Hepatocyte (in vitro differentiated cells): ENCODE data around the gene BZW1. TPM values are rescaled to one million over a fixed set of nuclear protein-coding genes. Genes with fewer than 3 reads are reported as not detected.

Source experiments
- DNase-seq: peaks from one replicate; pipeline ENCODE4 v3.0.0-alpha.2; 2016; ENCODE audit warnings: low spot score
- H2AFZ ChIP-seq: fragments of 200-600 bp; sonication (generic); 2 replicates; pipeline ENCODE4 v1.6.0; 2016; ENCODE audit warnings: antibody characterized with exemption, mild to moderate bottlenecking
- H3K27ac ChIP-seq: fragments of 200-600 bp; sonication (generic); 2 replicates; pipeline ENCODE4 v1.5.1; 2016; ENCODE audit warnings: mild to moderate bottlenecking
- H3K27me3 ChIP-seq: fragments of 200-600 bp; sonication (generic); 2 replicates; pipeline ENCODE4 v1.6.1; 2016
- H3K36me3 ChIP-seq: fragments of 200-600 bp; sonication (generic); replicated peaks from 2 replicates; pipeline ENCODE4 v1.5.1; 2016; ENCODE audit warnings: low read depth; ENCODE audit not compliant: insufficient read depth
- H3K4me1 ChIP-seq: fragments of 200-600 bp; sonication (generic); 2 replicates; pipeline ENCODE4 v1.5.1; 2016; ENCODE audit warnings: mild to moderate bottlenecking, moderate library complexity; ENCODE audit not compliant: insufficient read depth
- H3K4me2 ChIP-seq: fragments of 200-600 bp; sonication (generic); 2 replicates; pipeline ENCODE4 v1.6.0; 2016
- H3K4me3 ChIP-seq: fragments of 200-600 bp; sonication (generic); 2 replicates; pipeline ENCODE4 v1.5.1; 2016; ENCODE audit warnings: mild to moderate bottlenecking
- H3K79me2 ChIP-seq: fragments of 200-600 bp; sonication (generic); 2 replicates; pipeline ENCODE4 v1.6.0; 2017; ENCODE audit warnings: mild to moderate bottlenecking
- H3K9me2 ChIP-seq: fragments of 200-600 bp; sonication (generic); replicated peaks from 2 replicates; pipeline ENCODE4 v1.6.0; 2017; ENCODE audit warnings: mild to moderate bottlenecking; ENCODE audit not compliant: insufficient read depth
- H3K9me3 ChIP-seq: fragments of 200-600 bp; sonication (generic); 2 replicates; pipeline ENCODE4 v1.5.1; 2016; ENCODE audit warnings: low read depth, mild to moderate bottlenecking
- H4K20me1 ChIP-seq: fragments of 200-600 bp; sonication (generic); 2 replicates; pipeline ENCODE4 v1.6.0; 2016; ENCODE audit warnings: mild to moderate bottlenecking; ENCODE audit not compliant: insufficient read depth, poor library complexity, severe bottlenecking
- CTCF ChIP-seq: fragments of 200-600 bp; sonication (generic); IDR thresholded peaks from 2 replicates; pipeline ENCODE4 v1.5.1; 2016; ENCODE audit warnings: antibody characterized with exemption, mild to moderate bottlenecking; ENCODE audit not compliant: poor library complexity
- EZH2 ChIP-seq: fragments of 200-600 bp; sonication (generic); IDR thresholded peaks from 2 replicates; pipeline ENCODE4 v1.6.1; 2016; ENCODE audit warnings: antibody characterized with exemption, mild to moderate bottlenecking, borderline replicate concordance
- EZH2phosphoT487 ChIP-seq: fragments of 200-600 bp; sonication (generic); IDR thresholded peaks from one replicate; pipeline ENCODE4 v1.6.1; 2018; ENCODE audit warnings: antibody characterized with exemption, mild to moderate bottlenecking, low read depth, moderate library complexity; ENCODE audit not compliant: unreplicated experiment, severe bottlenecking
- WGBS: methylation state at CpG from one replicate; pipeline ENCODE4 v1.1.6; 2016; ENCODE audit warnings: low lambda C conversion rate; ENCODE audit errors: missing lambda C conversion rate; 5-methylcytosine and 5-hydroxymethylcytosine counted together
- polyA plus RNA-seq: library from polyadenylated mRNA; unstranded; fragments of >200 nt; fragmentation: Nextera tagmentation; extraction: Ambion mirVana; gene quantifications from 2 replicates; pipeline ENCODE4 v1.2.1, GENCODE V29; 2016
- total RNA-seq: library from RNA; depleted of rRNA; stranded (reverse); fragments of >200 nt; gene quantifications from 2 replicates; pipeline ENCODE4 v1.2.3, GENCODE V29; 2014

The BZW1 gene
- total and polyA plus RNA-seq, 2 experiments from 2014 or later, result 133 to 237 TPM

GRCh38 chr2:200829258-200829655 is 17.5 kb downstream of the BZW1 start:
- no peak overlapping the region for H2AFZ ChIP-seq
- no peaks in the 10 kb centered on the region for H3K27me3 ChIP-seq
- 79% methylated on average over 2 of the region's 2 CpGs for WGBS
- no peak overlapping the region for H3K4me3 ChIP-seq
- H3K4me2 ChIP-seq, result no peak overlapping the region
- no peak for TF ChIP-seq EZH2
- no peak overlapping the region for H3K27ac ChIP-seq
- H4K20me1 ChIP-seq, result no peaks in the 10 kb centered on the region
- no peaks in the 10 kb centered on the region for H3K79me2 ChIP-seq
- H3K4me1 ChIP-seq, result no peaks in the 10 kb centered on the region
- no peaks in the 10 kb centered on the region for H3K9me3 ChIP-seq
- no peaks in the 10 kb centered on the region for H3K9me2 ChIP-seq
- no peaks in the 10 kb centered on the region for H3K36me3 ChIP-seq
- DNase-seq, result no peak

DNA sequence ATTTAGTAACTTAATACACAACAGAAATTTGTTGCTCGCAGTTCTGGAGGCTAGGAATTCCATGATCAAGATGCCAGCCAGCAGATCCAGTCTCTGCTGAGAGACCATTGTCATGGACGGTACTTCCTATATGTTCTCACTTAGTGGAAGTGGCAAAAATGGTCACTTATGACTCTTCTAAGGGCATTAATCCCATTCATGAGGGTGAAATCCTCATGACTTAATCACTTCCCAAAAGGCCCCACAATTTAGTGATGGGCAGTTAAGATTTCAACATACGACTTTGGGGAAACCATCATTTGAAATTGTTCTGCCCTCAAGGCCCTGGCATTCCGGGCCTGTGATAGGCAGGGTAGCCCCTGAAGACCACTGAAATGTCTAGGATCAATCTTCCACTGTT is 23.0 kb downstream of the BZW1 start:
- Histone ChIP-seq H3K4me2 (no peak overlapping the region), H3K4me3 (no peak overlapping the region), H3K4me1 (no peaks in the 10 kb centered on the region), H3K79me2 (no peaks in the 10 kb centered on the region), H3K36me3 (no peaks in the 10 kb centered on the region), H3K27me3 (no peaks in the 10 kb centered on the region), H3K9me2 (no peaks in the 10 kb centered on the region), H3K9me3 (no peaks in the 10 kb centered on the region), H2AFZ (no peak overlapping the region), H3K27ac (no peak overlapping the region), H4K20me1 (no peaks in the 10 kb centered on the region)
- DNase-seq, result no peak
- 92% methylated on average over 4 of the region's 4 CpGs for WGBS
- TF ChIP-seq CTCF (no peak), EZH2phosphoT487 (no peak), EZH2 (no peak)

DNA sequence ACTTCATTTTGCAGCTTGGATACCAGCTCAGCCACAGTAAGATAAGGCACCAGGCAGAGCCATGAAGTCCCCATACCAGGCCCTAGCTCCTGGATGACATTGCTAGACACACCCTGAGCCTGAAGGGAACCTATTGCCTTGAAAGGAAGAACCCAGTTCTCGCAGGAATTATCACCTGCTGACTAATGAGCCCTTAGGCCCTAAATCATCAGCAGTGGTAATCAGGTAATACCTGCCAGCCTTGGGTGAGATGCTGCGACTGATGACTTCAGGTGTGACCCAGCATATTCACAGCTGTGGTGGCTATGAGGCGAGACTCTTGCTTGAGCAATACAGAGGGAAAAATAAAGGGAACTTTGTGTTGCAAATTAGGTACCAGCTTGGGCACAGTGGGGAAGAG is 27.8 kb downstream of the BZW1 start:
- no peak overlapping the region for H2AFZ ChIP-seq
- DNase-seq, result no peak
- TF ChIP-seq EZH2 (no peak), CTCF (no peak), EZH2phosphoT487 (no peak)
- H3K27ac ChIP-seq, result no peak overlapping the region
- H3K4me1 ChIP-seq, result no peaks in the 10 kb centered on the region
- H3K9me3 ChIP-seq, result no peaks in the 10 kb centered on the region
- no peaks in the 10 kb centered on the region for H3K36me3 ChIP-seq
- WGBS, result 76% methylated on average over 3 of the region's 3 CpGs
- no peaks in the 10 kb centered on the region for H3K9me2 ChIP-seq
- H3K27me3 ChIP-seq, result no peaks in the 10 kb centered on the region
- no peaks in the 10 kb centered on the region for H4K20me1 ChIP-seq
- no peak overlapping the region for H3K4me2 ChIP-seq
- no peak overlapping the region for H3K4me3 ChIP-seq
- no peaks in the 10 kb centered on the region for H3K79me2 ChIP-seq

GRCh38 chr2:200843993-200844948 is 32.6 kb downstream of the BZW1 start:
- Histone ChIP-seq H3K9me3 (no peaks in the 10 kb centered on the region), H3K36me3 (no peaks in the 10 kb centered on the region), H2AFZ (no peak overlapping the region), H3K79me2 (no peaks in the 10 kb centered on the region), H3K27ac (no peak overlapping the region), H3K4me3 (no peak overlapping the region), H4K20me1 (no peaks in the 10 kb centered on the region), H3K9me2 (no peaks in the 10 kb centered on the region), H3K4me2 (no peak overlapping the region), H3K27me3 (no peaks in the 10 kb centered on the region), H3K4me1 (no peaks in the 10 kb centered on the region)
- WGBS, result 93% methylated on average over 24 of the region's 24 CpGs
- TF ChIP-seq EZH2 (no peak), EZH2phosphoT487 (no peak), CTCF (no peak)
- DNase-seq, result no peak
